Esophagus squamous epithelium (tissue), 5 donors: ENCODE measurements around the gene YLPM1. TPM values are rescaled to one million over a fixed set of nuclear protein-coding genes. Genes with fewer than 3 reads are reported as not detected.

Source experiments
- DNase-seq: peaks from one replicate; lab custom pipeline; 2025; lab: John Stamatoyannopoulos, UW
- H3K27ac ChIP-seq, 4 donors: fragments of 200-600 bp; sonication (generic); one replicate each; pipeline ENCODE4 v1.5.1; 2016 to 2019; ENCODE audit warnings: mild to moderate bottlenecking in 1 of 4
- H3K27me3 ChIP-seq, 4 donors: fragments of 200-600 bp; sonication (generic); 1 replicate in 3 of 4; 2 replicates in 1 of 4; pipeline versions ENCODE4 v1.5.1 to v1.6.0; 2017 to 2021; ENCODE audit warnings: antibody characterized with exemption in 1 of 4
- H3K36me3 ChIP-seq, 3 donors: fragments of 200-600 bp; sonication (generic); one replicate each; pipeline ENCODE4 v1.5.1; 2016 to 2019
- H3K4me1 ChIP-seq, 3 donors: fragments of 200-600 bp; sonication (generic); one replicate each; pipeline ENCODE4 v1.5.1; 2017 to 2019
- H3K4me3 ChIP-seq, 4 donors: fragments of 200-600 bp; sonication (generic); 1 replicate in 3 of 4; 2 replicates in 1 of 4; pipeline ENCODE4 v1.5.1; 2016 to 2019; ENCODE audit warnings: mild to moderate bottlenecking in 2 of 4, moderate library complexity in 1 of 4
- H3K9me3 ChIP-seq, 3 donors: fragments of 200-600 bp; sonication (generic); one replicate each; pipeline ENCODE4 v1.5.1; 2016 to 2019
- CTCF ChIP-seq, 6 experiments: fragments of 450-650 bp in 4 of 6; fragments of 200-600 bp in 2 of 6; sonication (generic) in 2 of 6; IDR thresholded peaks; one replicate each; pipeline ENCODE4 v1.5.1; 2016 to 2019; ENCODE audit warnings: antibody characterized with exemption in 6 of 6, mild to moderate bottlenecking in 4 of 6, moderate library complexity in 4 of 6
- POLR2A ChIP-seq, 4 donors: fragments of 450-650 bp; IDR thresholded peaks; one replicate each; pipeline ENCODE4 v1.6.1; 2017; ENCODE audit warnings: antibody characterized with exemption in 4 of 4, mild to moderate bottlenecking in 4 of 4, moderate library complexity in 3 of 4
- WGBS, 2 donors: methylation state at CpG; one replicate each; pipeline ENCODE4 v1.1.5; 2018; 5-methylcytosine and 5-hydroxymethylcytosine counted together
- intact Hi-C: fragments of 100-400 bp; cut with DNase I; formaldehyde crosslinking; loops from one replicate; pipeline ENCODE4 v1.15.0; 2022
- total RNA-seq, 4 donors: library from RNA; depleted of rRNA; stranded (reverse); fragments of >200 nt; gene quantifications; one replicate each; pipeline ENCODE4 v1.1.0, GENCODE V29; 2016
- donor health status: DM: yes; HTN: yes; CAD: no.

Gene YLPM1
- total RNA-seq, 4 donors from 2014 or later, result 20.4 to 48.8 (median 28.2) TPM

DNA sequence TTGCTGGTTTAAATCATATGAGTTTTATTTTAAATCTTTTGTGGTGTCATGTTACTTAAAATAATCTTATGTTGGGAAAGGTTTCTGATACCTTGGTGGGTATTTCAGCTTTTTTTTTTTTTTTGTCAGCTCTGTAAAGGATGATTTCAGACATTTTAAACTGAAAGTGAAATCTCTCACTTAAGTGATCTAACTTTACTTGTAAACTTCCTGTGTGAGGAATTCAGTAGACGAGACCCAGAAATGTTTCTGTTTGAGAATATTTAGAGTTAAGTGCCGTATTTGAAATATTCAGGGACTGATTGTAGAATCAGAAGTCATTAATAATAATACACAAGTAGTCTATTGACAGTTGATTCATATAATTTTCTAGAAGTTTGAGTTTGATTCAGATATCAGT, 75.0 kb downstream of the YLPM1 start:
- Histone ChIP-seq H3K27me3 (no peaks in the 10 kb centered on the region), H3K4me1 (peaks cover 0 to 19% (median 2%) of the 10 kb centered on the region in 3 donors), H3K9me3 (no peaks in the 10 kb centered on the region), H3K27ac (peak overlapping the region in 2 of 4 donors; percentile 49 to 52), H3K36me3 (peaks cover 0 to 45% (median 0%) of the 10 kb centered on the region in 3 donors), H3K4me3 (no peak overlapping the region)
- TF ChIP-seq POLR2A (IDR thresholded peaks at IDR 0.05) (no peak), CTCF (IDR thresholded peaks at IDR 0.05) (no peak)
- intact Hi-C loops, result no loop called here
- WGBS, 2 donors, result 24 to 65% methylated on average over 2 of the region's 2 CpGs
- DNase-seq, result no peak

DNA sequence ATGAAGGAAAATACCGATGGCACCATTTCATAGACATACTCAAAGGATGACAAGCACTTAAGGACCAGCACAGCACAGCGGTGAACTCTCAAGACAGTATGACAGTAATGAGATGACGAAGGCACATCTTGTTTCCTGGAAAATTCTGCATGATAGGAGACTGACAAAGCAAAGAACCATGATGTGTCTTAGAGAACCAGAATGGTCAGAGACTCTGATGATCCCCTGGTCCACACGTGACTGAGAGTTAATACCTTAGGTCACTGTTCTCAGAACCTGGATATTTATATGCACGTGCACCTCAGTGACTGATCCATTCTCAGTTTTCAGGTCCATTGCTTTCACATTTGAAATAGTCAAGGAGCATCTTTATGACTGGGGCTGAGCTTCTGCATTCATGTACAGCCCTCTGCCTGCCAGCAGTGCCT, 77.5 kb downstream of the YLPM1 start:
- no peak for TF ChIP-seq POLR2A (IDR thresholded peaks at IDR 0.05)
- no peak for TF ChIP-seq CTCF (IDR thresholded peaks at IDR 0.05)
- H3K36me3 ChIP-seq, result peaks cover 0 to 30% (median 0%) of the 10 kb centered on the region in 3 donors
- WGBS, 2 donors, result 83 to 84% methylated on average over 5 of the region's 5 CpGs
- intact Hi-C loops, result no loop called here
- no peak for DNase-seq
- no peaks in the 10 kb centered on the region for H3K27me3 ChIP-seq
- no peak overlapping the region for H3K4me3 ChIP-seq
- H3K4me1 ChIP-seq, result peaks cover 0 to 22% (median 2%) of the 10 kb centered on the region in 3 donors
- H3K27ac ChIP-seq, result no peak overlapping the region
- no peaks in the 10 kb centered on the region for H3K9me3 ChIP-seq

DNA sequence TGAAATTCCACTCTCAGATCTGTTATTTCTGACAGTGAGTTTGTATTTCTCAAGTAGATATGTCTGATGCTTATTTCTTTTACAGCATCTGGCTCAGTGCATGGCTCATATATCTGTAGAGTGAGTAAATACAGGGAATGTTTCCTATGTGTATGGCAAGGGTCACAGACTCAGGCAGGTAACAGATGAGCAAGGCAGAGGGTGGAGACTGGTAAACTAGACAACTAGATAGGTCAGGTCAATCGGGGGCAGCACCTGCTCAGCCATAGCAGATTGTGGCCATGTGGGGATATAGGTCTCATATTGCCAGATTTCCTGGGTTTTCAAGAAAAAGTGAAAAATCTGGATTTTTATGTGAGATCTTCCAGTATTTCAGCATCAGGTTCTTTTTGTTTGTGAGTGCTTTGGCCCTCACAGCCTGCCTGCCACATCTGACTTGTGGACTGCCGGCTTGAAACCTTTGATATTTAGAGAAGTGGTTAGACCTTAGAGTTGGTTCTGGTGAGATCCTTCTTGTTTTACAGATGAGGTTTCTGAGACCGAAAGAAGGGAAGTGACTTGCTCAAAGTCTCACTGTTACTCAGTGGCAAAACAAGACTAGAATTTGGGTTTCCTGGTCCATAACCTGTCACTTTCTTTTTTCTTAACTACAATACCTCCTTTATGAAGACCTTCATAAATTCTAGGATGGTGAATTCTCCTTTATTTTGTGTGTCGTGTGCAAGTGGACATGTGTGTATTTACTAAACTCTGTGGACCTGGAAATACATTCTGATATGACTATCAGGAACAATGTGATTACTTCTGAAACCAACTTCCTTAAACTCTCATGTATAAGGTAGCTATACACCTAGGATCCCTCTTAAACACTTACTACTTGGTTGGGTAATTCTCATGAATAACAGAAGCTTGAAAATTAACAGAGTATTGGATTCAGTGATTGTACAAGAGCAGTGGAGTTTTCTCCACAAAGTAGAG, 78.4 kb downstream of the YLPM1 start:
- Histone ChIP-seq H3K9me3 (no peaks in the 10 kb centered on the region), H3K36me3 (peaks cover 0 to 21% (median 0%) of the 10 kb centered on the region in 3 donors), H3K4me3 (no peak overlapping the region), H3K27me3 (no peaks in the 10 kb centered on the region), H3K4me1 (peaks cover 0 to 24% (median 2%) of the 10 kb centered on the region in 3 donors), H3K27ac (no peak overlapping the region)
- intact Hi-C loops, result no loop called here
- no peak for TF ChIP-seq CTCF (IDR thresholded peaks at IDR 0.05)
- WGBS, 2 donors, result 74 to 79% methylated on average over 4 of the region's 4 CpGs
- no peak for DNase-seq

DNA sequence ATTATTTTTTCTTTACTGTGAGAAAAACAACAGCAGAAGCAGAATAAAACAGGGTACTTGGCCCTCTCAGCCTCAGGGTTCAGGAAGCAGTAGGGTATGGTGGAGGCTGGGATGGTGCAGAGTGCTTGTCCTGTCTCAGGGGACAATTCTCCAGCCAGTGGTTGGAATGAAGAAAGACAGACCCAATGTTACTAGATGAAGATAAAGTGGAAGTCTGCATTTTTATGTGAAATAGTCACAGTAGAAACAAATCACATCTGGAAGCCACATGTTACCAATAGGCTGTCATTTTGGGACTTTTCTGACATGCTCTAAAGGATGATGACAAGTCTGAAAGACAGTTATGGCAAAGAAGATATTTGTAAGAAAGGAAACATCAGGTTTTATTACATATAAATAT, 80.5 kb downstream of the YLPM1 start:
- intact Hi-C loops, result no loop called here
- Histone ChIP-seq H3K4me3 (no peak overlapping the region), H3K4me1 (peaks cover 0 to 21% (median 0%) of the 10 kb centered on the region in 3 donors), H3K9me3 (no peaks in the 10 kb centered on the region), H3K27ac (no peak overlapping the region), H3K27me3 (no peaks in the 10 kb centered on the region), H3K36me3 (peaks cover 0 to 10% (median 0%) of the 10 kb centered on the region in 3 donors)
- DNase-seq, result no peak
- TF ChIP-seq POLR2A (IDR thresholded peaks at IDR 0.05) (no peak), CTCF (IDR thresholded peaks at IDR 0.05) (no peak)

DNA sequence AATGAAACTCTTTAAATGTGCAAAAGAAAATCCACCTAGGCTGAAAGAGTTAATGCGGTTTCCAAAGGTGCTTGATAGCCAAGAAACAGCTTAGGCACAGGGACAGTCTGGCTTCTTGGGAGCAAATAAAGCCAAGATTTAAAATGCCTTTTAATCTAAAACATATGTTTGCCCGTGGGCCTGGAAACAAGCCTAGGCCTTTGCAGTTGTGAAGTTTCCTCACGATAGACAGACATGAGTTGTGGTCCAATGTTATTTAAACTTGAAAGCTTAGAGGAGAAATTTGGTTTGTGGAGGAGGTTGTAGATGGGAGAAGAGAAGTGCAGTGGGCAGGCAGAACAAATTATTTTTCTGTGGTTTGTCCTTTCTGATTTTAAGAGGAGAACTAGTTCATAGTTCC, 83.1 kb downstream of the YLPM1 start:
- Histone ChIP-seq H3K4me1 (peaks cover 0 to 21% (median 0%) of the 10 kb centered on the region in 3 donors), H3K36me3 (peaks cover 0 to 1% (median 0%) of the 10 kb centered on the region in 3 donors), H3K9me3 (no peaks in the 10 kb centered on the region), H3K4me3 (no peak overlapping the region), H3K27ac (no peak overlapping the region), H3K27me3 (no peaks in the 10 kb centered on the region)
- 27 to 45% methylated on average over 3 of the region's 3 CpGs for WGBS, 2 donors
- intact Hi-C loops, result no loop called here
- DNase-seq, result no peak
- TF ChIP-seq CTCF (IDR thresholded peaks at IDR 0.05) (no peak), POLR2A (IDR thresholded peaks at IDR 0.05) (no peak)
